COLO829 (cell line): ENCODE results near the gene NPAS3.
A peak's percentile ranks its signal among the peaks of the same experiment; 100 is the strongest.

Experiments
- DNase-seq: peaks from one replicate; pipeline ENCODE4 v3.0.0; 2012; ENCODE audit warnings: low spot score

The NPAS3 gene

GRCh38 chr14:33257796-33258195 lies 319.1 kb downstream of the NPAS3 start:
- DNase-seq, result no peak

GRCh38 chr14:33259764-33260163 lies 321.1 kb downstream of the NPAS3 start:
- no peak for DNase-seq

DNA sequence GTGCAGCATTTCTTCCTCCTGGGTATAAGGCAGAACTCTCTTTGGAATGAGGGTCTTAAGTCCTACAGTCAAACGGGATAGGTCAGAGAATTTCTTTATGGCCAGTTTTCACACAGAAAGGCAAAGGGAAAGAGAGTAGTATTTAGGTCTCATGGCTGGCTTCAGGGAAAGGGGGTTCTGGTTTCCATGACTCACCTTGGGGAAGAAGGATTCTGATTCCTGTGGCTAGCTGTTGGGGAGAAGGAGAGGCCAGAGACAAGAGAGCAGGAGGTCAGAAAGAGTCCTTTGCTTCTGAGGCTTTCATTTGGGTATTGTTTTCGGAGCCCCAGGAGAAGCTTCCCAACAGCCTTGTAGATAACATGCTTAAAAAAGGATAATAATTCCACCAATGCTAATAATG lies 332.5 kb downstream of the NPAS3 start:
- DNase-seq, result no peak

- DNase-seq, result no peak
Observed at GRCh38 chr14:33271891-33272290, 333.2 kb downstream of the NPAS3 start.

DNA sequence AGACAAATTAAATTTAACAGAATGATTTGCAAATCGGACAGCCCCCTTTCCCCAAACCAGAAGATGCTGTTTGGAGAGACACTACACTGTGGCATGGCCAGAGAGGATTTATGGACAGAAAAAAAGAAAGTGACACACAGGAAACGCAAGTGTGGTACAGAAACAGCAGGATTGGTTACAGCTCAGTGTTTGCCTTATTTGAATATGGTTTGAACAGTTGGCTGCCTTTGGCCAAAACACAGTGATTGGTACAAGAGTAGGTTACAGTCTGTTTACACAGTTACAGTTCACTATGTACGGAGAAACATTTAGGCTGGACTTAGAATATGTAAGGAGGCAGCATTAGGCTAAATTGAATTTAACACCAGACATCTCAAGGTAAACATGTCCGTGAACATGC lies 335.3 kb downstream of the NPAS3 start:
- no peak for DNase-seq

DNA sequence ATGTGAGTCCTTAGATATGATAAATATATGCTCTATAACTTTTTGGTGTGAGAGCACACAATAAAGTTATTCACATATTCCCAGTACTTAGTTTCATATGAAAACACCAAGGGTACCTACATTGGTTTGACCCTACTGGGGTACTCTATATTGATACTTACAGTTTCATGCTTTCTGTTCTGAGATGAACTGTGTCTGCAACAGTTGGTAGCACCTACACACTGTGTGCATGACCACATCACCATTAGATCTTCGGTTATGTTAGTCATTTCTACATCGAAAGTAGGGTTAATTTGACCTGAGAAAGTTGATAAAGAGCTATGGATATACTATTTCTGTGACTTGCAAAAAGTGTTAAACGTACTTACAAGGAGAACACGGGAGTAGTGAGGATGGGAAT lies 337.2 kb downstream of the NPAS3 start:
- DNase-seq, result no peak

DNA sequence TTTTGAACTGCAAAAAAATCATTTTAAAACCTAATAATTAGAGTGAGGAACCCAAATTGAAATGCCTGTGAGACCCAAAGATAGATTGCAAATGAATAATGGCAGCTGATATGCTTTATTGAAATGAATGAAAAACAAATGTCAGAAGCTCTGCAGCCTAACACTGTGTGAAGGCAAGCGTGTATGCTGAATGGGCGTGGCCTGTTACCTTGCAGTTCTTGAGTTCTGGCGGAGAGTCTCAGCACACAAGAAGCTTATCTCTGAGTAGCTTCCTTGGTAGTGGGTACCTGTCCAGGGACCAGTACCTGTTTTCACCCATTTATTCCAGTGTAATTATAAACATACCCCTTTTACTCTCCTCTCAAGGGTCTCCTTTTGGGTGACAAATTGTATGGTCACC lies 341.2 kb downstream of the NPAS3 start:
- DNase-seq, result no peak

GRCh38 chr14:33280646-33281045 lies 342.0 kb downstream of the NPAS3 start:
- DNase-seq, result peak; percentile 54

DNA sequence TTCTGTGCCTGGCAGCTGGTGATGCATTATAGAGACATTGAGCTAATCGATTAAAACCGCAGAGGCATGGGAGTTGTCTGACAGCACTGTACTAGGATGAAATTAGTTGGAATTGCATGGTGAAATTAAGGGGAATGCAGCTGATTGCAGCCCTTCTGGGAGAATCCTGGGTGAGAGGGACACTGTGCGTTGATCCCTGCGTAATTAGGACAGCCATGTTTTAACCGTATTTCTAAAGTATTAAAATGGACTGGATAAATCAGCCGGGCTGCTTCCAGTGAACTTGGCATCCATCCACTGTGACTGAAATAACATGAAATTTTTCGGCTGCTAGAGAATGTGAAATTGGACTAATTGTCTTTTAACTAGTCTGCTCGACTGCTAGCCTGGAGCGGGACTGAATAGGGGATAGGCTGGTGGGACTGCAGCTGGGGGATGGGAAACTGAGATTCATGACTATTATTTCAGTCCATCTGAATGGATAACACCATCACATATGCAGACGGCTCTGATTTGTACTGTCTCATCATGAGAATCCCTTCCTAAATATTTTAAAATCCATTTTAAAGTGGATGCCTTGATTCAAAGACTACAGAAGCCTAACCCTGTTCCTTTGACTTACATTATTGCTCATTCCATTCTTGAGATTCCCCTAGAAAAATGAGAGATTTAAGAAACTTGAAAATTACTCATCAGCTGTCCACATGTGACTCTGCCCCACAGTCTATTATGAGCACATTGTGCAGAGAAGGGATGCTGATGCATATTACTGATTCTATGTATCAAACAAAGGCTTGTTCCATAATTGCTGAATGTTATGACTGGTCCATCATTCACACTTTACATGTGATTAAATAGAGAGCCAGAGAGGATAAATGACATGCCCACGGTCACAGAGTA lies 343.9 kb downstream of the NPAS3 start:
- DNase-seq, result peak; percentile 3

DNA sequence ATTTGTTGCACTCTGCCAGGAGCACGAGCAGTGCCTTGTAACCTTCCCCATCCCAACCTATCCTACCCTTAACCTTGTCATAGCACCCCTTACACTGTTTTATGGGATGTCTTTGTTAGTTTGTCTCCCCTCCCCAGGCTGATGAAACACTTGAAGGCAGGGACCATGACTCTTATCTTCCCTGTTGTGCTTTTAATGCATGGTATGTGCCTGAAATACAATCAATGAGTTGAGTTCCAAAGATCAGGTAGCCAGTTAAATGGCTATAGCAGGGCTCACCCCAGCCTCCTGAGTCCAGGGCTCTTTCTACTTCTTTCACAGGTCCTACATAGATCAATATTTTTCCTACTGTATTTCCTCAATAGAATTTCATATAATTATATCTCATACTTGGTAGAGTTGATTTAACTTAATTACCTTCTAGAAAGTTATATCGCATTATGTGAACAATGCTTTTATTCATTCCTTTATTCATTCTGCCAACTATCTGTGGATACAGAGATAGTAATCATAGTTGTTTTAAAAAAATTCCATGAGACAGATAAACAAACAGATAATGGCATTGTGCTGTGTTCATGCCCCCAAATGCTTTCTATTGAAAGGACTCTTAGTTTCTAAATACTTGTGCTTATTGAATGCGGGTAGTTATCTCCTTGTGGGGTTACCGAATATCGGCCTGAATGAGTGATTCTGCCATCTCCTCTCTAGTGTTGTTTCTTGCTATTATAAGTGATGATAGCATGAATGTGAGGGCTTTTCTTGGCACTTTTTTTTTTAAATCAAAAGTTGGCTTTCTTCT lies 347.4 kb downstream of the NPAS3 start:
- peak; percentile 50 for DNase-seq

GRCh38 chr14:33287189-33287588 lies 348.5 kb downstream of the NPAS3 start:
- DNase-seq, result no peak

DNA sequence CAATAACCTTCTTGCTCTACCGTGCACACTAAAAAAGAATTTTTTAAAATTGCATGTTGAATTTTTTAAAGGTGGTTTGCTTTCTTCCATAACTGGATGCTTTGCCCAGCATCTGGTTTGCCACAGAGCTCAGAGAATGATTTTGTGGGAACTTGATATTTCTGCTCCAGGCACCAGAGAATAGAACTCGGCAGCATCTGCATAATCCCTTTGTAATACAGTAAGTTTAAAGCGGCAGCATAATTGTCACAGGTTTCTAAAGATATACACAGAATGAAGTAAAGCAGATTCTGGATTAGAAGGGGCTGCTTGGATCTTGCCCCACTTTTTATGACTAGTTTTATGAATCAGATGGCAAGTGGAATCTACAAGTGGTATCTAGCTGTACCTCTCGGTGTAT lies 352.0 kb downstream of the NPAS3 start:
- DNase-seq, result no peak

DNA sequence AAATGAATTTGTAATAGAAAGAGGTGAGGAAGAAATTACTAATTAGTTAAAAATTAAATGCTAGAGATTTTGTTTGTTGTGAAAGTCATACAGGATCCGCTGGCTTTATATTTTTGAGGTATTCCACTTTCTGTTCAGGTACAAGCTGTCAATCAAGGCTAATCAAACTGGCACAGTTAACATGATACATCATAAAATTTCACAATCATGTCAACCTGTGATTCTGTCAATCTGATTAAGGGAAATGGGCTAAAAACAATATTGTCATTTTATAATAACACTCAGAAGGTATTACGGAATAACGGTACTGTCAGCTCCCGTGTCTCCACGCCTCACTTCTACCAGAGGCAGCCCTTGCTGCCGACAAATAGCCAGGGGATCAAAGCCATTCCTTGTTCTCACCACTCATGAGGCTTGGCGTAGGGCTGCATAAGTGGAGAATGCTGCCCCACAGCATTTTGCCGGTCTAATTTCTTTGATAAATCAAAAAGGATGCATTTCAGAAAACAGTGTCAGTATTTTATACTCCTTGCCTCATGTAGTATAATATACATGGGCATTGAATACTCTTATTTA lies 352.9 kb downstream of the NPAS3 start:
- no peak for DNase-seq

- DNase-seq, result no peak
Observed at GRCh38 chr14:33294419-33294818, 355.7 kb downstream of the NPAS3 start.

DNA sequence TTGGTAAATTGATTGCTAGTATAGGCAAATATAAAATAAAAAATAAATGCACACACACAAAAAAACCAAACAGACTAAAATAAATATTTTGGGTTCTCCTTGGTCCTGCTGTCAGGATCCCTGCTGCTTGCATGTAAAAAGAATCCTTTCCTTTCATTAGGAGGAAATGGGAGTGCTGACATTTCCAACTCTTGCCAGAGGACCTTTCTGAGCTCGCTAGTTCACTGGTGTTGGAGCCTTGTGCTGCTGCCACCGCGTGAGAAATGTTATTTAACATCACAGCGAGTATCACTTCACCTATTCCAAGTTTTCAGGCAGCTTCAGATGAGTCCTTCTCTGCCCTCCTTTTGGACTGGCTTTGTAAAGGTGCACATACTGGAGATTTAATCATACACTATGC lies 358.9 kb downstream of the NPAS3 start:
- DNase-seq, result no peak

GRCh38 chr14:33307691-33308251 lies 369.1 kb downstream of the NPAS3 start:
- no peak for DNase-seq

DNA sequence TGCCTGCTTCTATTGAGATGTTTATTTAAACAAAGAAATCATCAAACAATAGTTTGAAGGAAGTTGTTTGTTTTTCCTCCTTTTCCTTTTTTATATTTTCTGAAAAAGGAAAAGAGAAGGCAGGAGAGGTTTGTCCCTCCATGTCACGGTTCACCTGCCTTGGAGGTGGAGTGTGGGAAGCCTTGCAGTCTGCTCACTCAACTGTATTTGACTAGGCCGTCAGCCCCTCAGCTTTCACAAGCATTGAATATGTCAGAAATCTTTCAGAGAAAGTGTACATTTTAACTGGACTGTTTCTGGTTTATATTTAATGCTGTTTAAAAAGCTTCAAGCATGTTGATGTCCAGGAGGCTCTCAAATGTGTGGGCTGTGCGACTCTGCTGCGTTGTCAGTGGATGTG lies 370.4 kb downstream of the NPAS3 start:
- no peak for DNase-seq

- no peak for DNase-seq
Observed at GRCh38 chr14:33315217-33315616, 376.5 kb downstream of the NPAS3 start.

DNA sequence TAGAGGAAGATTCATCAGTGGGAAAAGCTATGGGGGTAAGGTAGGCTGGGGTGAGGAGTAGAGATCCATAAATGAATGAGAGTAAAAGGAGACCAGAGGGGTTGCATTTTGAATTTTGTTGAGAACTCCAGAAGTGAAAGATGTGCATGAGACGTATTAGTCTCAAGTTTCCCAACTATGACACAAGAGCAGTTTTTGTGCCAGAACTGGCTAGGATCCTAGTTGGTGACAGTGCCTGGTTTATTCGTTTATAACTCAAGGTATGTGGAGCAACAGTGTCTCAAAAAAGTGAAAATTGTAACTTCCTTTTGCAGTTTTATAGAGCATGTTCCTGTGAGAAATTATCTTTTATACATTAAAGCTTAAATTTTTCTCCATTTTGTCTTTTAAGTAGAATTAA lies 377.0 kb downstream of the NPAS3 start:
- no peak for DNase-seq

DNA sequence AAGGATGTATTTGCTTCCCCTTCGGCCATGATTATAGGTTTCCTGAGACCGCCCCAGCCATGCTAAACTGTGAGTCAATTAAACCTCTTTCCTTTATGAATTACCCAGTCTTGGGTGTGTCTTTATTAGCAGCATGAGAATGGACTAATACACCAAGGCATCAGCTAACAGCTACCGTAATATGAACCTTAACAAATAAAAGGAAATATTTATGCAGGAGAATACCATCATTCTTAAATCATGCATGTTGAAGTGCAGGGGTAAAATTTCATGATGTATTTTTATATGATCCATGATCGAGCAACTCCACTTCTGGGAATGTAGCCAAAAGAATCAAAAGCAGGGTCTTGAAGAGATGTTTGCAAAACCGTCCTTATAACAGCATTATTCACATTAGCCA lies 379.0 kb downstream of the NPAS3 start:
- no peak for DNase-seq

- DNase-seq, result no peak
Observed at GRCh38 chr14:33323979-33324378, 385.3 kb downstream of the NPAS3 start.

GRCh38 chr14:33331176-33331949 lies 392.7 kb downstream of the NPAS3 start:
- DNase-seq, result no peak
